K562 (cell line): ENCODE measurements around the gene MSGN1. TPM values are rescaled to one million over a fixed set of nuclear protein-coding genes. Genes with fewer than 3 reads are reported as not detected.

Source experiments
- ATAC-seq: fragments of 200-7000 bp; cut with Tn5 transposase; 3 replicates; pipeline ENCODE4 v1.9.1; 2020; ENCODE audit warnings: moderate library complexity
- BruUV-seq: library from RNA; stranded (reverse); fragments of 400-500 nt; replicated peaks from 2 replicates; lab custom pipeline; 2021; lab: Mats Ljungman, UMichigan
- CTCF ChIA-PET: fragments of 300-600 bp; formaldehyde crosslinking; extraction: SDS; loops from one replicate; lab custom pipeline; 2021; ENCODE audit warnings: low intra/inter-chr PET ratio; lab: Yijun Ruan, JAX
- POLR2A ChIA-PET: fragments of 300-600, 350-650 bp; sonication (Branson Sonifier 250); formaldehyde crosslinking; extraction: SDS; loops from one replicate; lab custom pipeline; 2021; ENCODE audit warnings: antibody characterized with exemption, inconsistent platforms; lab: Yijun Ruan, JAX
- DNase-seq, 4 experiments: peaks; one replicate each; pipeline versions ENCODE4 v3.0.0 to v3.0.0-alpha.2; 2011 to 2018; ENCODE audit warnings: low spot score in 3 of 4, mixed read lengths in 3 of 4; ENCODE audit errors: extremely low read depth in 1 of 4
- FAIRE-seq: peaks from 2 replicates; lab custom pipeline; 2011; peaks lifted over from hg19 to GRCh38; lab: Jason Lieb, UNC
- H2AFZ ChIP-seq: 2 replicates; pipeline ENCODE4 v1.6.0; 2011; ENCODE audit warnings: low read depth, low read length, control low read depth, inconsistent platforms
- H3K27ac ChIP-seq: fragments of 200-600 bp; 3 replicates; pipeline ENCODE4 v1.8.0; 2011; ENCODE audit warnings: low read depth, mild to moderate bottlenecking, control low read depth, inconsistent platforms, low read length, moderate library complexity, mixed read lengths; ENCODE audit errors: extremely low read depth
- H3K27me3 ChIP-seq, 2 experiments: fragments of 300-600 bp in 1 of 2; 2 replicates in 1 of 2; 3 replicates in 1 of 2; pipeline versions ENCODE4 v1.6.0 to v1.8.0; 2011; ENCODE audit warnings: inconsistent platforms in 2 of 2, low read length in 2 of 2, mild to moderate bottlenecking in 1 of 2, mixed read lengths in 1 of 2, moderate library complexity in 1 of 2; ENCODE audit not compliant: control insufficient read depth in 2 of 2, insufficient read depth in 2 of 2
- H3K36me3 ChIP-seq: fragments of 300-600 bp; 3 replicates; pipeline ENCODE4 v1.8.0; 2011; ENCODE audit warnings: mild to moderate bottlenecking, low read length, inconsistent platforms; ENCODE audit not compliant: control insufficient read depth, insufficient read depth
- H3K4me1 ChIP-seq, 2 experiments: fragments of 200-600 bp in 1 of 2; replicated peaks in 1 of 2; 2 replicates in 1 of 2; 3 replicates in 1 of 2; pipeline versions ENCODE4 v1.5.1 to v1.8.0; 2011; ENCODE audit warnings: inconsistent platforms in 2 of 2, low read length in 2 of 2, mild to moderate bottlenecking in 1 of 2, mixed read lengths in 1 of 2, moderate library complexity in 1 of 2; ENCODE audit not compliant: control insufficient read depth in 2 of 2, insufficient read depth in 2 of 2
- H3K4me2 ChIP-seq: 2 replicates; pipeline ENCODE4 v1.6.1; 2011; ENCODE audit warnings: low read length, control low read depth, inconsistent platforms, mixed read lengths; ENCODE audit not compliant: insufficient read depth
- H3K4me3 ChIP-seq: fragments of 200-600 bp; sonication (generic), shearing (Covaris generic); 2 replicates; pipeline ENCODE4 v1.5.1; 2016; ENCODE audit warnings: control low read depth, inconsistent platforms
- H3K79me2 ChIP-seq: fragments of 200-600 bp; 3 replicates; pipeline ENCODE4 v1.8.0; 2011; ENCODE audit warnings: low read length, inconsistent platforms; ENCODE audit not compliant: control insufficient read depth, insufficient read depth
- H3K9ac ChIP-seq, 2 experiments: 2 replicates each; pipeline versions ENCODE4 v1.6.0 to v1.6.1; 2011; ENCODE audit warnings: low read depth in 2 of 2, low read length in 2 of 2, control low read depth in 1 of 2, inconsistent platforms in 1 of 2, mild to moderate bottlenecking in 1 of 2, mixed read lengths in 1 of 2; ENCODE audit not compliant: insufficient read depth in 1 of 2
- H3K9me1 ChIP-seq: one replicate; pipeline ENCODE4 v1.6.0; 2011; ENCODE audit warnings: inconsistent platforms, mild to moderate bottlenecking, low read length, moderate library complexity; ENCODE audit not compliant: control insufficient read depth, insufficient read depth
- H3K9me3 ChIP-seq: replicated peaks from 2 replicates; pipeline ENCODE4 v1.5.1; 2011; ENCODE audit warnings: low read depth, low read length, inconsistent platforms; ENCODE audit not compliant: control insufficient read depth, insufficient read depth
- H4K20me1 ChIP-seq: replicated peaks from 2 replicates; pipeline ENCODE4 v1.6.1; 2011; ENCODE audit warnings: low read length, inconsistent platforms, mixed read lengths; ENCODE audit not compliant: control insufficient read depth, insufficient read depth
- BMI1 ChIP-seq: fragments of 150-350 bp; IDR thresholded peaks from 2 replicates; pipeline ENCODE4 v1.6.1; 2014; ENCODE audit warnings: low read length
- C11orf30 ChIP-seq: fragments of 450-650 bp; IDR thresholded peaks from 2 replicates; pipeline ENCODE4 v1.6.1; 2016; ENCODE audit warnings: low read depth, mild to moderate bottlenecking
- CBX2 ChIP-seq: fragments of 200-600 bp; sonication (generic); IDR thresholded peaks from one replicate; pipeline ENCODE4 v1.6.1; 2012; ENCODE audit warnings: mild to moderate bottlenecking, low read length, inconsistent platforms; ENCODE audit not compliant: insufficient read depth, poor library complexity, severe bottlenecking
- GABPA ChIP-seq: fragments of 200-800 bp; sonication (Bioruptor generic); conservative IDR thresholded peaks from 2 replicates; pipeline ENCODE4 v1.6.1; 2016; ENCODE audit warnings: low read depth, missing genetic modification characterization, missing compliant biosample characterization
- MIER1 ChIP-seq: fragments of 450-650 bp; IDR thresholded peaks from 2 replicates; pipeline ENCODE4 v1.6.1; 2016; ENCODE audit warnings: antibody characterized with exemption, mild to moderate bottlenecking, low read depth
- PHTF2 ChIP-seq: fragments of 250-450 bp; sonication (Bioruptor Pico); IDR thresholded peaks from 2 replicates; pipeline ENCODE4 v1.5.0; 2021; ENCODE audit warnings: mild to moderate bottlenecking
- POLR2G ChIP-seq: fragments of 200-400 bp; formaldehyde crosslinking; IDR thresholded peaks from 2 replicates; pipeline ENCODE4 v1.6.1; 2017; ENCODE audit warnings: low read depth, mild to moderate bottlenecking, antibody characterized with exemption, low read length, moderate library complexity
- STAT5A ChIP-seq: IDR thresholded peaks from 2 replicates; pipeline ENCODE4 v1.6.1; 2012; ENCODE audit warnings: low read length, inconsistent platforms, borderline replicate concordance
- YBX1 ChIP-seq: fragments of 450-650 bp; IDR thresholded peaks from 2 replicates; pipeline ENCODE4 v1.7.1; 2016; ENCODE audit warnings: mild to moderate bottlenecking
- ZBTB1 ChIP-seq: sonication (generic); formaldehyde crosslinking; IDR thresholded peaks from 2 replicates; pipeline ENCODE4 v1.8.1; 2023; ENCODE audit warnings: missing genetic modification reagents, low read depth, mild to moderate bottlenecking, borderline replicate concordance
- ZNF24 ChIP-seq: fragments of 450-650 bp; IDR thresholded peaks from 2 replicates; pipeline ENCODE4 v1.6.1; 2016
- ZNF584 ChIP-seq: fragments of 200-800 bp; sonication (Bioruptor generic); IDR thresholded peaks from 2 replicates; pipeline ENCODE4 v1.6.1; 2016; ENCODE audit warnings: low read depth, mild to moderate bottlenecking, missing genetic modification characterization, missing compliant biosample characterization
- ZNF766 ChIP-seq: fragments of 200-800 bp; sonication (Bioruptor generic); conservative IDR thresholded peaks from 2 replicates; pipeline ENCODE4 v1.6.1; 2016; ENCODE audit warnings: missing genetic modification characterization, missing compliant biosample characterization
- WGBS: fragments of 100-300 bp; shearing (Covaris generic); methylation state at CpG from one replicate; pipeline ENCODE4 v1.1.6; 2016; ENCODE audit warnings: low coverage, mixed read lengths; ENCODE audit not compliant: insufficient coverage; ENCODE audit errors: missing lambda C conversion rate; 5-methylcytosine and 5-hydroxymethylcytosine counted together
- in situ Hi-C: fragments of 300-500 bp; cut with MboI; formaldehyde crosslinking; loops from 4 replicates; pipeline ENCODE4 v1.15.0; 2018; ENCODE audit warnings: inconsistent platforms, mixed read lengths
- intact Hi-C: fragments of 100-400 bp; cut with micrococcal nuclease; formaldehyde crosslinking; loops from 2 replicates; pipeline ENCODE4 v1.14.2; 2022
- polyA plus RNA-seq, 8 experiments: library from polyadenylated mRNA; depleted of rRNA in 4 of 8; stranded (reverse) in 5 of 8; unstranded in 3 of 8; fragments of >200 nt; fragmentation: Nextera tagmentation in 2 of 8; fragmentation: Illumina TruSeq in 1 of 8; extraction: Ambion mirVana in 2 of 8; extraction: Trizol in 1 of 8; gene quantifications; 2 replicates each; pipeline versions ENCODE4 v1.2.1 to v1.2.3, GENCODE V29; 2011 to 2014; ENCODE audit warnings: inconsistent platforms in 1 of 8, missing spikeins in 1 of 8
- total RNA-seq, 7 experiments: library from RNA; depleted of rRNA in 6 of 7; stranded (reverse); fragments of >200 nt in 6 of 7; fragmentation: Illumina TruSeq in 2 of 7; extraction: Trizol in 2 of 7; gene quantifications; 2 replicates each; pipeline versions ENCODE4 v1.2.1 to v1.2.3, GENCODE V29; 2011 to 2021; ENCODE audit warnings: low replicate concordance in 1 of 7
- TF ChIP-seq, protein P1 (sequence below): sonication (generic); formaldehyde crosslinking; IDR thresholded peaks from 2 replicates; pipeline ENCODE4 v1.9.0; 2022; ENCODE audit warnings: mild to moderate bottlenecking, missing genetic modification reagents
- TF ChIP-seq, protein P2 (sequence below): fragments of 450-650 bp; IDR thresholded peaks from 2 replicates; pipeline ENCODE4 v1.7.1; 2018; ENCODE audit warnings: mild to moderate bottlenecking, low read depth; ENCODE audit not compliant: partially characterized antibody

The MSGN1 gene
- total and polyA plus RNA-seq, 9 of the 15 experiments (the other 6 are each of a cell fraction or from before 2014, with no cell fraction given), result not detected

GRCh38 chr2:17858064-17858463, 41.8 kb downstream of the MSGN1 start:
- no peak for FAIRE-seq
- no peak overlapping the region for H3K4me3 ChIP-seq
- no peaks in the 10 kb centered on the region for H3K4me1 ChIP-seq
- H3K79me2 ChIP-seq, result no peaks in the 10 kb centered on the region
- WGBS, result 0% methylated on average over 1 of the region's 1 CpG
- BruUV-seq, result no TSS peak
- no peaks in the 10 kb centered on the region for H3K9me1 ChIP-seq
- ATAC-seq, result no peak
- DNase-seq, result no peak
- no peak for TF ChIP-seq MIER1
- TF ChIP-seq, all 486 proteins: peak for 0
- in situ Hi-C loops (loop anchor here (10.0 kb wide), 1 partner anchor 327 kb away; no protein-coding TSS in a partner anchor), intact Hi-C loops (no loop called here)
- no peak overlapping the region for H2AFZ ChIP-seq
- no peak overlapping the region for H3K4me2 ChIP-seq
- no peak overlapping the region for H3K27ac ChIP-seq
- POLR2A ChIA-PET, result interaction anchor here (0.8 kb wide), 1 partner anchor 9 kb away, joined by 3 read pairs; no protein-coding TSS in a partner anchor
- H3K36me3 ChIP-seq, result no peaks in the 10 kb centered on the region
- no peaks in the 10 kb centered on the region for H3K9me3 ChIP-seq
- CTCF ChIA-PET, result no interaction called here
- no peaks in the 10 kb centered on the region for H3K27me3 ChIP-seq
- no peaks in the 10 kb centered on the region for H4K20me1 ChIP-seq
- no peak overlapping the region for H3K9ac ChIP-seq

DNA sequence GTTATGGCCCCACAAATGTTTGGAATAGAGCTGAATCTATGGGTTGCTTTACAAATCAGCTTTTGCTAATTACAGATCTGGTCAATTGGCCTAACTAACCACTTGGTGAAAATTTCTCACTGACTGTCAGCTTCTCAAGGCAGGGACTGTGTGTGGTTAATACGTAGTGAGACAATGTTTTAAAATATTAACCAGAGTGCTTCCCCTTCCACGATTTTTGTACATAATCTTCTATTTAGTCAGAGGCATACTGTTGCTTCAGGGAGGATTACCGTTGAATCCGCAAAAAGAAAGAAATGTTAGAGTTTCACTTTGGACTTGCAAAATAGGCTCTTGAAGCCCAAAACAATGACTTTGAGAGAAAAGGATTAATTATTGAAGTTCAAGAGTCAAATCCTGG, 47.3 kb downstream of the MSGN1 start:
- H3K79me2 ChIP-seq, result no peaks in the 10 kb centered on the region
- POLR2A ChIA-PET, result interaction anchor here (0.5 to 0.8 kb wide), 2 partner anchors 113 to 1975 kb away, joined by 3 to 5 read pairs; no protein-coding TSS in a partner anchor
- no peak for FAIRE-seq
- DNase-seq, result no peak
- intact Hi-C loops, result no loop called here
- no peak overlapping the region for H3K9ac ChIP-seq
- no TSS peak for BruUV-seq
- CTCF ChIA-PET, result no interaction called here
- H3K4me1 ChIP-seq, result no peaks in the 10 kb centered on the region; a peak in 1 of 5 replicates
- H3K36me3 ChIP-seq, result no peaks in the 10 kb centered on the region
- H3K27me3 ChIP-seq, result no peaks in the 10 kb centered on the region
- no peak for ATAC-seq
- H2AFZ ChIP-seq, result no peak overlapping the region
- WGBS, result 8% methylated on average over 4 of the region's 4 CpGs
- H3K9me3 ChIP-seq, result no peaks in the 10 kb centered on the region
- no peaks in the 10 kb centered on the region for H3K9me1 ChIP-seq
- H4K20me1 ChIP-seq, result no peaks in the 10 kb centered on the region
- in situ Hi-C loops, result no loop called here
- no peak overlapping the region for H3K4me2 ChIP-seq
- H3K4me3 ChIP-seq, result no peak overlapping the region
- H3K27ac ChIP-seq, result no peak overlapping the region
- no peak for TF ChIP-seq POLR2G
- TF ChIP-seq STAT5A, result no peak
- TF ChIP-seq, protein P1, sequence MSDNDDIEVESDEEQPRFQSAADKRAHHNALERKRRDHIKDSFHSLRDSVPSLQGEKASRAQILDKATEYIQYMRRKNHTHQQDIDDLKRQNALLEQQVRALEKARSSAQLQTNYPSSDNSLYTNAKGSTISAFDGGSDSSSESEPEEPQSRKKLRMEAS (CRISPR knock-in tag), result no peak
- no peak for TF ChIP-seq ZBTB1 (CRISPR knock-in tag)
- TF ChIP-seq ZNF766 (CRISPR knock-in tag), result no peak
- TF ChIP-seq C11orf30, result no peak
- no peak for TF ChIP-seq GABPA (tag)
- no peak for TF ChIP-seq YBX1
- TF ChIP-seq PHTF2 (CRISPR knock-in tag), result no peak
- no peak for TF ChIP-seq ZNF24
- TF ChIP-seq BMI1, result no peak
- TF ChIP-seq, protein P2, sequence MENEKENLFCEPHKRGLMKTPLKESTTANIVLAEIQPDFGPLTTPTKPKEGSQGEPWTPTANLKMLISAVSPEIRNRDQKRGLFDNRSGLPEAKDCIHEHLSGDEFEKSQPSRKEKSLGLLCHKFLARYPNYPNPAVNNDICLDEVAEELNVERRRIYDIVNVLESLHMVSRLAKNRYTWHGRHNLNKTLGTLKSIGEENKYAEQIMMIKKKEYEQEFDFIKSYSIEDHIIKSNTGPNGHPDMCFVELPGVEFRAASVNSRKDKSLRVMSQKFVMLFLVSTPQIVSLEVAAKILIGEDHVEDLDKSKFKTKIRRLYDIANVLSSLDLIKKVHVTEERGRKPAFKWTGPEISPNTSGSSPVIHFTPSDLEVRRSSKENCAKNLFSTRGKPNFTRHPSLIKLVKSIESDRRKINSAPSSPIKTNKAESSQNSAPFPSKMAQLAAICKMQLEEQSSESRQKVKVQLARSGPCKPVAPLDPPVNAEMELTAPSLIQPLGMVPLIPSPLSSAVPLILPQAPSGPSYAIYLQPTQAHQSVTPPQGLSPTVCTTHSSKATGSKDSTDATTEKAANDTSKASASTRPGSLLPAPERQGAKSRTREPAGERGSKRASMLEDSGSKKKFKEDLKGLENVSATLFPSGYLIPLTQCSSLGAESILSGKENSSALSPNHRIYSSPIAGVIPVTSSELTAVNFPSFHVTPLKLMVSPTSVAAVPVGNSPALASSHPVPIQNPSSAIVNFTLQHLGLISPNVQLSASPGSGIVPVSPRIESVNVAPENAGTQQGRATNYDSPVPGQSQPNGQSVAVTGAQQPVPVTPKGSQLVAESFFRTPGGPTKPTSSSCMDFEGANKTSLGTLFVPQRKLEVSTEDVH, result no peak
- TF ChIP-seq ZNF584 (CRISPR knock-in tag), result no peak
- no peak for TF ChIP-seq CBX2
